Spleen (tissue), 11 donors: Measurements from ENCODE around the gene JAZF1. TPM values are rescaled to one million over a fixed set of nuclear protein-coding genes. Genes with fewer than 3 reads are reported as not detected.

Source experiments
- DNase-seq: peaks from one replicate; pipeline ENCODE4 v3.0.0-alpha.2; 2020
- H3K27ac ChIP-seq, 8 donors: fragments of 200-600 bp; sonication (generic) in 7 of 8; 1 replicate in 4 of 8; 2 replicates in 4 of 8; pipeline versions ENCODE4 v1.5.0 to v1.8.0; 2016 to 2021; ENCODE audit warnings: inconsistent platforms in 4 of 8, mild to moderate bottlenecking in 4 of 8, moderate library complexity in 1 of 8
- H3K27me3 ChIP-seq, 7 donors: fragments of 200-600 bp; sonication (generic) in 6 of 7; replicated peaks in 1 of 7; 1 replicate in 4 of 7; 2 replicates in 3 of 7; pipeline versions ENCODE4 v1.5.0 to v1.8.0; 2016 to 2021; ENCODE audit warnings: inconsistent platforms in 3 of 7, mild to moderate bottlenecking in 1 of 7
- H3K36me3 ChIP-seq, 6 donors: fragments of 200-600 bp; sonication (generic) in 5 of 6; 1 replicate in 4 of 6; 2 replicates in 2 of 6; pipeline versions ENCODE4 v1.5.0 to v1.8.0; 2016 to 2021; ENCODE audit warnings: inconsistent platforms in 2 of 6
- H3K4me1 ChIP-seq, 6 donors: fragments of 200-600 bp; sonication (generic) in 5 of 6; 1 replicate in 3 of 6; 2 replicates in 3 of 6; pipeline versions ENCODE4 v1.5.0 to v1.8.0; 2016 to 2021; ENCODE audit warnings: inconsistent platforms in 3 of 6
- H3K4me3 ChIP-seq, 8 donors: fragments of 200-600 bp; sonication (generic) in 7 of 8; 1 replicate in 4 of 8; 2 replicates in 4 of 8; pipeline versions ENCODE4 v1.5.0 to v1.8.0; 2016 to 2021; ENCODE audit warnings: inconsistent platforms in 4 of 8, mild to moderate bottlenecking in 4 of 8, moderate library complexity in 2 of 8
- H3K9me3 ChIP-seq, 8 donors: fragments of 200-600 bp; sonication (generic) in 7 of 8; 1 replicate in 4 of 8; 2 replicates in 4 of 8; pipeline versions ENCODE4 v1.5.0 to v1.8.0; 2016 to 2021; ENCODE audit warnings: inconsistent platforms in 4 of 8
- POLR2A ChIP-seq, 3 donors: fragments of 450-650 bp; IDR thresholded peaks; one replicate each; pipeline ENCODE4 v1.5.1; 2017; ENCODE audit warnings: antibody characterized with exemption in 3 of 3, mild to moderate bottlenecking in 1 of 3
- POLR2AphosphoS5 ChIP-seq, 3 donors: sonication (generic); formaldehyde crosslinking; IDR thresholded peaks; one replicate each; pipeline ENCODE4 v1.5.1; 2017; ENCODE audit warnings: antibody characterized with exemption in 3 of 3
- WGBS, 5 donors: extraction: QIAGEN DNeasy Blood & Tissue Kit in 3 of 5; methylation state at CpG; one replicate each; pipeline versions ENCODE4 v1.1.5 to v1.1.7; 2013 to 2018; 5-methylcytosine and 5-hydroxymethylcytosine counted together
- intact Hi-C: fragments of 100-400 bp; cut with DNase I; formaldehyde crosslinking; loops from one replicate; pipeline ENCODE4 v1.15.0; 2023; ENCODE audit warnings: low total_unique reads
- polyA plus RNA-seq, 3 donors: library from polyadenylated mRNA; stranded (reverse); fragments of 200-250 nt; gene quantifications; one replicate each; pipeline ENCODE4 v1.2.1, GENCODE V29; 2013
- total RNA-seq, 7 donors: library from RNA; depleted of rRNA in 3 of 7; stranded (reverse); fragments of >200 nt in 3 of 7; fragmentation: NEBNext Ultra II Directional in 4 of 7; extraction: Animal tissue kit (Norgen Biotek cat#: 25700) in 4 of 7; gene quantifications; one replicate each; pipeline versions ENCODE4 v1.1.0 to v1.2.1, GENCODE V29; 2016 to 2021
- TF ChIP-seq, protein P1 (sequence below), 11 experiments: fragments of 200-600 bp in 7 of 11; fragments of 450-650 bp in 4 of 11; sonication (generic) in 4 of 11; IDR thresholded peaks in 8 of 11; conservative IDR thresholded peaks in 3 of 11; 1 replicate in 7 of 11; 2 replicates in 4 of 11; pipeline versions ENCODE4 v1.4.0 to v1.8.0; 2016 to 2021; ENCODE audit warnings: antibody characterized with exemption in 11 of 11, inconsistent platforms in 4 of 11, mild to moderate bottlenecking in 1 of 11
- donor health status: healthy with polysubstance abuse.
- donor health status: DM: no; HTN: no; CAD: no; lungs with moderate emphysema.
- donor health status: DM: no; HTN: no; CAD: no.
- donor health status: Bipolar disorder and iron deficiency.
- donor health status: healthy.
- donor health status: DM: no; HTN: no; CAD: no.
- donor health status: DM: yes; HTN: yes; CAD: no.

JAZF1 gene
- total and polyA plus RNA-seq, 10 donors = 13.5 to 33.8 (median 24.7) TPM

DNA sequence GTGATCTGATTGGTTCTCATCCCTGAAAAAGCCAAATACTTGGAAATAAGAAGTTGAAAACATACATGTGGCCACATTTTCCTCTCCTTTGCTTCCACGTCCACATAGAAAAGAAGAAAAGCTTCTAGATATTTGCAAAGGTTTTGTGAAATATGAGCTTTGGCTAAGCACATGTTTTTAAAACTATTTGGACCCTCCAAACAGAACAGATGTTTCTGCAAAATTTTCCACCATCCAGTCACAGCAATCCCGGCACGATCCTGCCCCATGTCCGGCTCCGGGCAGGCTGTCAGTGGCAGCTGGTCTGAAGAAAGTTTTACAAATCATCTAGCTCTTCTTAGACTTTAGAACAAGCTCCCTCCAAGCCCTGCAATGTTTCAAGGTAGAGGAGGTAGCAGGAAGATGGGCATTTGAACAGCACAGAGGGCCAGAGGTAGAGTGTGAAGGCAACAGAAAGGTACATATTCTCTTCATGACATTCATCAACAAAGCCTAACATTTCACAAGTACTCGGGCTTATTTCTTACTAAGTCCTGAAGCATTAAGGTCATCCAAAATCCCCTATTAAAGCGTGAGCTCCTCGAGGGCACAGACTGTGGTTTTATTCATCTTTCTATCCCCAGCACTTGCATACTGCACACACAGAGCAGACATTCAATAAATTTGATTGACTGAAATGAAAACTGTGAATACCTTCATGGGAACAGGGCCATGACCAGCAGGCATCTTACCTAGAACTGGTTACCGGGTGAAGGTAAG is 110.1 kb downstream of the JAZF1 start:
- Histone ChIP-seq H3K9me3 (no peaks in the 10 kb centered on the region), H3K4me1 (peaks cover 0 to 48% (median 9%) of the 10 kb centered on the region in 6 donors), H3K4me3 (no peak overlapping the region), H3K27ac (peak overlapping the region in 4 of 8 donors; percentile 28 to 41 (median 36)), H3K27me3 (no peaks in the 10 kb centered on the region), H3K36me3 (peaks cover 0 to 7% (median 0%) of the 10 kb centered on the region in 6 donors)
- intact Hi-C loops = no loop called here
- WGBS, 5 donors = 72 to 86% (median 83%) methylated on average over 9 of the region's 9 CpGs
- TF ChIP-seq POLR2AphosphoS5 (IDR thresholded peaks at IDR 0.05) = no peak
- DNase-seq = no peak

DNA sequence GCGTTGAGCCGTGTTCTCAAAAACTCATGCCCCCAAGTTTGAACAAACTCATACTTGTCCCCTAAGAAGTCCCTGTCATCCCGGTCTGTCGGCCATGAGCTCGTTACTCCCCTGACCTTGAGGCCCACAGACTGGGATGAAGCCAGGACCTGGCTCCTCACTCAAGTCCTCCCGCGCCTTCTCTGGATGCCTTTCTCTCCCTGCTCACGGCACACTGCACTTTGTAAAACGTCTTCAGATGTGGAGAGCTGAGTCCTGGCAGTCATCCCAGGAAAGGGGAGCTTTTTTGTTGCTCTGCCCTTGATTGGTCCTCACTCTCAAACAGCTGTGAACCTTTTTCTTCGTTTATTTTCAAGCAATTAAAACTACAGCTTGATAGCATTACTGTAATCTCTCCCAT is 110.8 kb downstream of the JAZF1 start:
- no peaks in the 10 kb centered on the region for H3K9me3 ChIP-seq
- H3K27me3 ChIP-seq = no peaks in the 10 kb centered on the region
- H3K27ac ChIP-seq = peak overlapping the region in 4 of 8 donors; percentile 28 to 59 (median 40)
- 61 to 83% (median 77%) methylated on average over 10 of the region's 10 CpGs for WGBS, 5 donors
- peak in 1 of 3 donors; percentile 23 for TF ChIP-seq POLR2AphosphoS5 (IDR thresholded peaks at IDR 0.05)
- no peak for TF ChIP-seq POLR2A (IDR thresholded peaks at IDR 0.05)
- intact Hi-C loops = no loop called here
- no peak overlapping the region for H3K4me3 ChIP-seq
- H3K36me3 ChIP-seq = peaks cover 0 to 7% (median 0%) of the 10 kb centered on the region in 6 donors
- no peak for DNase-seq
- H3K4me1 ChIP-seq = peaks cover 0 to 54% (median 12%) of the 10 kb centered on the region in 6 donors

DNA sequence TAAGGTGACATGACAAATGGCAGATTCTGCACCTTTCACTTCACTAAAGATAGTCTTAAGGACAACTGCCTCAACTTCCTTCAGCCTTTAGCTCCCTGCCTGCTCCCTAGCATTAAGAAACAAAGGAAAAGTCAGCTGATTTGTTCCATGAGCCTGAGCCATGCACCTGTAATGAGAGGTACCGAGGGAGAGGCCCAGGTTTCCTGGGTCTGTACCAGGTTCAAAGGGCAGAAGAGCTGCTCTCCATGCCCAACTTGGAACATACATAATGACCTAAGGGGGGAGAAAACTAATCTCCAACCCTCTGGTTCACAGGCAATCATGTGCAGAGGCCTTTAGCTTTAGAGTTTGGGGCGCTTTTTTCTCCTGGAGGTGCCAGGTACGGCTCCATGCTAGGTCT is 111.2 kb downstream of the JAZF1 start:
- Histone ChIP-seq H3K4me3 (no peak overlapping the region), H3K4me1 (peaks cover 0 to 58% (median 14%) of the 10 kb centered on the region in 6 donors), H3K36me3 (peaks cover 0 to 7% (median 0%) of the 10 kb centered on the region in 6 donors), H3K27me3 (no peaks in the 10 kb centered on the region), H3K27ac (peak overlapping the region in 5 of 8 donors; percentile 18 to 59 (median 38)), H3K9me3 (no peaks in the 10 kb centered on the region)
- intact Hi-C loops = no loop called here
- TF ChIP-seq POLR2A (IDR thresholded peaks at IDR 0.05) (no peak), POLR2AphosphoS5 (IDR thresholded peaks at IDR 0.05) (no peak)
- TF ChIP-seq, protein P1, sequence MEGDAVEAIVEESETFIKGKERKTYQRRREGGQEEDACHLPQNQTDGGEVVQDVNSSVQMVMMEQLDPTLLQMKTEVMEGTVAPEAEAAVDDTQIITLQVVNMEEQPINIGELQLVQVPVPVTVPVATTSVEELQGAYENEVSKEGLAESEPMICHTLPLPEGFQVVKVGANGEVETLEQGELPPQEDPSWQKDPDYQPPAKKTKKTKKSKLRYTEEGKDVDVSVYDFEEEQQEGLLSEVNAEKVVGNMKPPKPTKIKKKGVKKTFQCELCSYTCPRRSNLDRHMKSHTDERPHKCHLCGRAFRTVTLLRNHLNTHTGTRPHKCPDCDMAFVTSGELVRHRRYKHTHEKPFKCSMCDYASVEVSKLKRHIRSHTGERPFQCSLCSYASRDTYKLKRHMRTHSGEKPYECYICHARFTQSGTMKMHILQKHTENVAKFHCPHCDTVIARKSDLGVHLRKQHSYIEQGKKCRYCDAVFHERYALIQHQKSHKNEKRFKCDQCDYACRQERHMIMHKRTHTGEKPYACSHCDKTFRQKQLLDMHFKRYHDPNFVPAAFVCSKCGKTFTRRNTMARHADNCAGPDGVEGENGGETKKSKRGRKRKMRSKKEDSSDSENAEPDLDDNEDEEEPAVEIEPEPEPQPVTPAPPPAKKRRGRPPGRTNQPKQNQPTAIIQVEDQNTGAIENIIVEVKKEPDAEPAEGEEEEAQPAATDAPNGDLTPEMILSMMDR (IDR thresholded peaks at IDR 0.05 in 8 of 11, conservative IDR thresholded peaks at IDR 0.05 in 3 of 11) = no peak
- DNase-seq = no peak
- WGBS, 5 donors = 82 to 92% (median 91%) methylated on average over 3 of the region's 3 CpGs

DNA sequence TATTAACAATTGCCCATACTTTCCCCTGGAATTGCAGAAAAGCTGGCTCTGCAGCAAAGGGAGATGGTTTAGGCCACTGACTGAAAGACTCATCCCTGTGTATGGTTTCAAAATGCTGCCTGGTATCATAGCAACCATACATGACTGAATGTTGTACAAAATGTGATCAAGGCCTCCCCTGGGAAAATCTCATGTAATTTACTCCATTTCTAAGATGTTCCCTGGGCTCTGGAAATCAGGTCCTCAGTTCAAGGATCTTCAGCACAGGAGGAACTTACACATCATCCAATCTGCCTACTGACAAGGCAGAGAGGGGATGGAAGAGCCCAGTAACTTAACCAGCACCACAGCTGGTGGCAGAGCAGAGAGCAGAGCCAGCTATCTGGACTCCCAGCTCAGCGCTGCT is 111.8 kb downstream of the JAZF1 start:
- Histone ChIP-seq H3K9me3 (no peaks in the 10 kb centered on the region), H3K27me3 (no peaks in the 10 kb centered on the region), H3K27ac (peak overlapping the region in 4 of 8 donors; percentile 18 to 59 (median 40)), H3K4me3 (no peak overlapping the region), H3K4me1 (peaks cover 0 to 63% (median 18%) of the 10 kb centered on the region in 6 donors), H3K36me3 (peaks cover 0 to 7% (median 0%) of the 10 kb centered on the region in 6 donors)
- TF ChIP-seq POLR2AphosphoS5 (IDR thresholded peaks at IDR 0.05) = no peak
- DNase-seq = no peak
- WGBS, 5 donors = 73 to 100% (median 84%) methylated on average over 1 of the region's 1 CpG
- intact Hi-C loops = no loop called here

DNA sequence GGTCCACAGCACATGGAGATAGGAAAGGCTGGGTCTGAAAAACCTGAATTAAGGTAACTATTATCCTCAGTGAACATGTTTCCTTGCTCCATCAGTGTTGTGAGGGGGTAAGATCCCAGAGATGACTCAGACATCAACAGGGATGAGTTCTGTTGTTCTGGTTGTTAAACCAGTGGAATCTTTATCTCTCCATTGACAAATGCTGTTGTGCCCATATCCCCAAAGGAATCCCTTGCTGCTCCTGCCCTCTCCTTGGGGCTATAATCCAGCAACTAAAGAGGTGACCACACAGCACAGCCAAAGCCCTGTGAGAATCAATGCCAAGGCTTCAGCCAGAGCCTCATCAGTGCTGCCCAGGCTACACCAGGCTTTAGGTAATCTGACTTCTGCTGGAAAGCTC is 113.4 kb downstream of the JAZF1 start:
- no peak for DNase-seq

More for the DNA sequence above, 113.4 kb downstream of the JAZF1 start:
- H3K4me3 ChIP-seq = no peak overlapping the region
- H3K27ac ChIP-seq = no peak overlapping the region
- peaks cover 0 to 7% (median 0%) of the 10 kb centered on the region in 6 donors for H3K36me3 ChIP-seq
- no peaks in the 10 kb centered on the region for H3K9me3 ChIP-seq
- peaks cover 4 to 63% (median 25%) of the 10 kb centered on the region in 6 donors for H3K4me1 ChIP-seq
- intact Hi-C loops = no loop called here
- no peaks in the 10 kb centered on the region for H3K27me3 ChIP-seq
- no peak for TF ChIP-seq POLR2AphosphoS5 (IDR thresholded peaks at IDR 0.05)
- TF ChIP-seq, protein P1 (IDR thresholded peaks at IDR 0.05 in 8 of 11, conservative IDR thresholded peaks at IDR 0.05 in 3 of 11) = no peak
- no peak for TF ChIP-seq POLR2A (IDR thresholded peaks at IDR 0.05)
